ENCODE data around the gene C11orf97. TPM values are rescaled to one million over a fixed set of nuclear protein-coding genes. Genes with fewer than 3 reads are reported as not detected.
A peak's percentile ranks its signal among the peaks of the same experiment; 100 is the strongest.

C11orf97 gene
- total RNA-seq, 1 donor from 2014 or later = not detected

- H2AFZ ChIP-seq (replicated peaks) = no peak overlapping the region
- no peak for DNase-seq (ENCODE audit: low spot score)
- H3K9me3 Mint-ChIP-seq = no peaks in the 10 kb centered on the region
- H3K4me3 Mint-ChIP-seq = no peak overlapping the region
- H3K36me3 Mint-ChIP-seq = no peaks in the 10 kb centered on the region
- no peaks in the 10 kb centered on the region for H3K36me3 ChIP-seq
- peaks cover 7% of the 10 kb centered on the region for H3K4me1 Mint-ChIP-seq
- H3K9me3 ChIP-seq (ENCODE audit: low read depth) = no peaks in the 10 kb centered on the region
- H3K79me2 ChIP-seq (ENCODE audit: low read depth) = no peaks in the 10 kb centered on the region
- H3K9ac ChIP-seq = no peak overlapping the region
- no peak overlapping the region for H3K4me2 ChIP-seq
- peaks cover 6% of the 10 kb centered on the region for H3K4me1 ChIP-seq
- no peak overlapping the region for H3K27ac ChIP-seq
- H3K27me3 ChIP-seq = peaks cover 13% of the 10 kb centered on the region
- no peaks in the 10 kb centered on the region for H4K20me1 ChIP-seq (ENCODE audit: low read depth)
- H3K27me3 Mint-ChIP-seq (ENCODE audit: insufficient read depth, low read depth) = no peaks in the 10 kb centered on the region
- H3K27ac Mint-ChIP-seq = no peak overlapping the region
- H3K4me3 ChIP-seq = no peak overlapping the region
- TF ChIP-seq EZH2phosphoT487 (IDR thresholded peaks at IDR 0.05) (no peak), EZH2 (IDR thresholded peaks at IDR 0.05) (no peak)
- TF ChIP-seq, protein P1, sequence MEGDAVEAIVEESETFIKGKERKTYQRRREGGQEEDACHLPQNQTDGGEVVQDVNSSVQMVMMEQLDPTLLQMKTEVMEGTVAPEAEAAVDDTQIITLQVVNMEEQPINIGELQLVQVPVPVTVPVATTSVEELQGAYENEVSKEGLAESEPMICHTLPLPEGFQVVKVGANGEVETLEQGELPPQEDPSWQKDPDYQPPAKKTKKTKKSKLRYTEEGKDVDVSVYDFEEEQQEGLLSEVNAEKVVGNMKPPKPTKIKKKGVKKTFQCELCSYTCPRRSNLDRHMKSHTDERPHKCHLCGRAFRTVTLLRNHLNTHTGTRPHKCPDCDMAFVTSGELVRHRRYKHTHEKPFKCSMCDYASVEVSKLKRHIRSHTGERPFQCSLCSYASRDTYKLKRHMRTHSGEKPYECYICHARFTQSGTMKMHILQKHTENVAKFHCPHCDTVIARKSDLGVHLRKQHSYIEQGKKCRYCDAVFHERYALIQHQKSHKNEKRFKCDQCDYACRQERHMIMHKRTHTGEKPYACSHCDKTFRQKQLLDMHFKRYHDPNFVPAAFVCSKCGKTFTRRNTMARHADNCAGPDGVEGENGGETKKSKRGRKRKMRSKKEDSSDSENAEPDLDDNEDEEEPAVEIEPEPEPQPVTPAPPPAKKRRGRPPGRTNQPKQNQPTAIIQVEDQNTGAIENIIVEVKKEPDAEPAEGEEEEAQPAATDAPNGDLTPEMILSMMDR (IDR thresholded peaks at IDR 0.05) = no peak
- no peaks in the 10 kb centered on the region for H3F3A ChIP-seq (ENCODE audit: low read depth)
Observed at GRCh38 chr11:94524341-94524740, 12.1 kb downstream of the C11orf97 start.

GRCh38 chr11:94525546-94526324 is 13.5 kb downstream of the C11orf97 start:
- peaks cover 13% of the 10 kb centered on the region for H3K27me3 ChIP-seq
- TF ChIP-seq EZH2phosphoT487 (IDR thresholded peaks at IDR 0.05) (no peak), EZH2 (IDR thresholded peaks at IDR 0.05) (no peak)
- TF ChIP-seq, protein P1 (IDR thresholded peaks at IDR 0.05) = no peak
- H3K79me2 ChIP-seq (ENCODE audit: low read depth) = no peaks in the 10 kb centered on the region
- no peaks in the 10 kb centered on the region for H4K20me1 ChIP-seq (ENCODE audit: low read depth)
- H3K36me3 ChIP-seq = no peaks in the 10 kb centered on the region
- H3K4me3 ChIP-seq = no peak overlapping the region
- peaks cover 6% of the 10 kb centered on the region for H3K4me1 ChIP-seq
- H3K4me2 ChIP-seq = peak overlapping the region; percentile 5
- Mint-ChIP-seq H3K27ac (no peak overlapping the region), H3K36me3 (no peaks in the 10 kb centered on the region), H3K4me1 (peaks cover 7% of the 10 kb centered on the region), H3K9me3 (no peaks in the 10 kb centered on the region), H3K4me3 (no peak overlapping the region), H3K27me3 (ENCODE audit: insufficient read depth, low read depth) (no peaks in the 10 kb centered on the region)
- H3F3A ChIP-seq (ENCODE audit: low read depth) = no peaks in the 10 kb centered on the region
- no peak overlapping the region for H3K9ac ChIP-seq
- H2AFZ ChIP-seq (replicated peaks) = no peak overlapping the region
- no peak overlapping the region for H3K27ac ChIP-seq
- DNase-seq (ENCODE audit: low spot score) = peak; percentile 57
- no peaks in the 10 kb centered on the region for H3K9me3 ChIP-seq (ENCODE audit: low read depth)

DNA sequence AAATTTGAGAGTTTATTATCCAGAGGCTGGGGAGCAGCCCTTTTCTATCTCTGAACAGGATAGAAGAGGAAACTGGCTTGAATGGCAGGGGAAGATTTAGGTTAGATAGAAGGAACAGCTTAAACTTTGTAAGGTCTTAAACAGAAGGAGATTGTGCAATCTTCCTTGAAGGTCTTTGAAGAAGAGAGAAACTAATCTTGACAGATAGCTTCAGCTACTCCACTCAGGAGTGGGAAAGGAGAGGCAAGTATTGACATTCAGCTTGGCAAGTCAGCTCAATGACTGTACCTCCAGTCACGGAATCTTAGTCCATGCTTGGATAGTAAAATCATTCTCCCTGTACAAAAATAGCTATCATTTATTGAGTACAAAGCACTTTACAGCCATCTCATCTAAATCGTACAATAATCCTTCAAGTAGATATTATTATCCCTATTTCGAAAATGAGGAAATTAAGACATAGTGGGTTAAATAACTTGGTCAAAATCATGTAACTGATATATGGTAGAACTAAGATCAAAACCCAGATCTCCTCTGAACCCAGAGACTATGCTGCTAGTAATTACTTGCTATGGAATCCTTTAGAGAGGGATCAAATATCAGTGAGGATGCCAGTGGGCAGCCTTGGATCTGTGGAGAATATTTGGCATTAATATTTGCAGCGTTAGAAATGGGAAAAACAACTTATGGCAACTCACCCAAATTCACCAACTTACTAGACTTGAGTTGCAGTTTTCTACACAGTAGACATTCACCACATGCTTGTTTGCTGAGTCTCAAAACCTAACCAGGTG is 14.6 kb downstream of the C11orf97 start:
- Mint-ChIP-seq H3K4me3 (no peak overlapping the region), H3K36me3 (no peaks in the 10 kb centered on the region), H3K4me1 (peaks cover 7% of the 10 kb centered on the region), H3K27me3 (ENCODE audit: insufficient read depth, low read depth) (no peaks in the 10 kb centered on the region), H3K27ac (no peak overlapping the region), H3K9me3 (no peaks in the 10 kb centered on the region)
- Histone ChIP-seq H3K4me3 (no peak overlapping the region), H3F3A (ENCODE audit: low read depth) (no peaks in the 10 kb centered on the region), H3K27me3 (peaks cover 13% of the 10 kb centered on the region), H3K4me2 (no peak overlapping the region), H4K20me1 (ENCODE audit: low read depth) (no peaks in the 10 kb centered on the region), H3K27ac (no peak overlapping the region), H3K4me1 (peaks cover 6% of the 10 kb centered on the region), H3K36me3 (no peaks in the 10 kb centered on the region), H3K79me2 (ENCODE audit: low read depth) (no peaks in the 10 kb centered on the region), H2AFZ (replicated peaks) (no peak overlapping the region), H3K9me3 (ENCODE audit: low read depth) (no peaks in the 10 kb centered on the region), H3K9ac (no peak overlapping the region)
- no peak for DNase-seq (ENCODE audit: low spot score)
- TF ChIP-seq, protein P1 (IDR thresholded peaks at IDR 0.05) = no peak
- no peak for TF ChIP-seq EZH2phosphoT487 (IDR thresholded peaks at IDR 0.05)

All from neural progenitor cell (in vitro differentiated cells).